ENCODE measurements around the gene ZNF135.

ZNF135 gene

DNA sequence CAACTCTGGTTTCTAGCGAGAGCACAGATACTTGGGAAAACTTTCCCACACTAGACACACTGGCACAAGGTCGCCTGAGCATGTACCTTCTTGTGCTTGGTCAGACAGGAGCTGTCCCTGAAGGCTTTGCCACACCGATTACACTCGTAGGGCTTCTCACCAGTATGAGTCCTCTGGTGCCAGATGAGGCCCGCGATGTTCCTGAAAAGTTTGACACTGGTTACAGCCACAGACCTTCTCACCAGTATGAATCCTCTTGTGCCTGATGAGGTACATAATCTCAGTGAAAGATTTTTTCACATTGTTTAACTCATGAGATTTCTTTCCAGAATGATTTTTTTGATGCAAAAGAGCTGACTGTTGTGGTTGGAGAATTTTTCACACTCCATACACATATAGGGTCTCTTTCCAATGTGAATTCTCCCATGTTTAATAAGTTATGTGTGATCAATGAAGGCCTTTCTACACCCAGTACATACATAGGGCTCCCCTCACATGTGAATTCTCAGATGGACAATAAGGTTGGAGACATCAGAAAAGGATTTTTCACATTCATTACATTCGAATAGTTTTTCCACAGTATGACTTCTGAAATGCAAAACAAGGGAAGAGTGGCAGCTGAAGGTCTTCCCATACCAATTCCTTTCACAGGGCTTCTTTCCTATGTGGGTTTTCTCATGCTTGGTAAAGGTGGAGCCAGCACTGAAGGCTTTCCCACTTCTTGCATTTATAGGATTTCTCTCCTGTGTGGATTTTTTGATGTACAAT, 48.9 kb downstream of the ZNF135 start:
- DNase-seq = no peak
- Histone ChIP-seq H3K9me3 (peaks cover 17 to 94% (median 83%) of the 10 kb centered on the region in 3 donors), H3K27ac (no peak overlapping the region), H3K27me3 (no peaks in the 10 kb centered on the region), H3K36me3 (peaks cover 0 to 14% (median 11%) of the 10 kb centered on the region in 3 donors), H3K4me3 (no peak overlapping the region), H3K4me1 (no peaks in the 10 kb centered on the region)
- intact Hi-C loops (cut with DNase I; ENCODE audit: low total_unique reads) = no loop called here
- TF ChIP-seq CTCF (IDR thresholded peaks at IDR 0.05) = no peak

DNA sequence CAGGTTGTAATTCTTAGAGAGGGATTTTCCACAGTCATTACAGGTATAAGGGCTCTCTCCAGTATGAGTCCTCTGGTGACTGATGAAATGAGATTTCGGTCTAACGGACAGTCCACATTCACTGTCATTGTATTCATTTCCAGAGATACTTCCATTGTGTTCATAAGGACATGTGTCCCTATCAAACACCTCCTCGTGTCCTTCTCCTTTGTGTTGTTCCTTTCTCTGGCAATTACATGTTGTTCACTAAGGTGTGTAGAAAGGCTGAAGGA, 49.4 kb downstream of the ZNF135 start:
- H3K27ac ChIP-seq = no peak overlapping the region
- H3K4me1 ChIP-seq = no peaks in the 10 kb centered on the region
- TF ChIP-seq CTCF (IDR thresholded peaks at IDR 0.05) = no peak
- intact Hi-C loops (cut with DNase I; ENCODE audit: low total_unique reads) = no loop called here
- no peaks in the 10 kb centered on the region for H3K27me3 ChIP-seq
- peaks cover 0 to 14% (median 11%) of the 10 kb centered on the region in 3 donors for H3K36me3 ChIP-seq
- peaks cover 17 to 94% (median 89%) of the 10 kb centered on the region in 3 donors for H3K9me3 ChIP-seq
- H3K4me3 ChIP-seq = no peak overlapping the region
- no peak for DNase-seq

DNA sequence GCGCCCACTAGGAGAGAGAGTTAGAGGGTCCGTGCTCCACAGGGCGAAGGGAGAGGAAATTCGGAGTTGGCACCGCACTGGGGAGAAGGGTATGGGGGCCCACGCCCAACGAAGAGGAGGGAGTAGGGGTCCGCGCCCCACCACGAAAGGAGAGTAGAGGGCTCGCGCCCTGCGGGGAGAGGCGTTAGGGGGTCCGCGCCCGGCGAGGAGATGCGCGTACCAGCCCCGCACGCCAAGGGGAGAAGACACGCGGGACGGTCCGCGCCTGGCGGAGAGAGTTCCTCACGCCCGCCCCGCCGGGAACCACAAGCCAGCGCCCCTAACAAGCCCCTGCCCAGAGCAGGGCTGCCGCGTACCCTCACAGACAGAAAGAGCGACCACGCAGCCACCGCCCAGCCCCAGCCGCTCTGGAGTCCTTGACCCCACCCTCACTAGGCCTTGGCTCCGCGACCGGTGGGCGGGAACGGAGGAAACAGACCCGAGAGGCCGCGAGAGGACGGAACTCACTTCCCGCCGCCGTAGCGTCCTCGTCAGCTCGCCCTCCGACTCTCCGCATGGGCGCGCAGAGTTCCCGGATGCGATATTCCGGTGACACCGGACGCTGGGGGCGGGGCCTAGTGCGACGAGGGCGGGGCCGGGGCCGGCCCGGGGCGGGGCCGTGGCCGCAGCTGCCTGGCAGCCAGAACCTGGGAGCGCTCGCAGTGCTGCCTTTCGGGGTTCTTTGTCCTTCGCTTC, 58.9 kb downstream of the ZNF135 start:
- no peak overlapping the region for H3K27ac ChIP-seq
- H3K4me1 ChIP-seq = no peaks in the 10 kb centered on the region
- no peak for TF ChIP-seq CTCF (IDR thresholded peaks at IDR 0.05)
- peaks cover 0 to 18% (median 0%) of the 10 kb centered on the region in 3 donors for H3K36me3 ChIP-seq
- H3K9me3 ChIP-seq = peaks cover 16 to 100% (median 95%) of the 10 kb centered on the region in 3 donors
- intact Hi-C loops (cut with DNase I; ENCODE audit: low total_unique reads) = no loop called here
- H3K27me3 ChIP-seq = no peaks in the 10 kb centered on the region
- H3K4me3 ChIP-seq = no peak overlapping the region
- no peak for DNase-seq

DNA sequence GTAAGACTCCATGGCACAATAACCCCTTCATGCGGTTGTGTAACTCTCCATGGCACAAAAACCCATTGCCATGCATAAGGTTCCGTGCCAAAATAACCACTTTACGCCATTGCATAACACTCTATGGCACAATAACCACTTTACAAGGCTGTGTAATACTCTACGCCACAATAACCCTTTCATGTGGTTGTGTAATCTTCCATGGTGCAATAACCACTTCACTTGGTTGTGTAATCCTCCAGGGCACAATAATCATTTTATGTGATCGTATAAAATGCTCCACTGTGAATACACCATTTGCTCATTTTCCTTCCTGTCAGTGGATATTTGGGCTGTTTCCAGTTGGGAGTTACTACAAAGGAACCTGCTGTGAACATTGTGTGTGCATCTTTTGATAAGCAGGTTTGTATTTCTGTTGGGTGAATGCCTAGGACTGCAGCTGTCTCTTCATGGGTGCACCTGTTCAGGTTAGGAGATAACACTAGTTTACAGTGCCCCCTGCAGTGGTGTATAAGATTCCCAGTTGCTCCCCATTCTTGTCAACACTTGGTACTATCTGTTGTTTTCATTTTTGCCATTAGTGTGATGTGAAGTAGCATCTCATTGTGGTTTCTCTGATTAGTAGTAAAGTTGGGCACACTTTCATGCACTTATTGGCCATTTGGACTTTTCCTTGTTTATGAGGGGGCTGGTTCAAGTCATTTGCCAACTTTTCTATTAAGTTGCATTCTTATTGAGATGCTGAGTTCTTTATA, 60.1 kb downstream of the ZNF135 start:
- DNase-seq = no peak
- Histone ChIP-seq H3K27me3 (no peaks in the 10 kb centered on the region), H3K36me3 (peaks cover 0 to 18% (median 0%) of the 10 kb centered on the region in 3 donors), H3K4me3 (no peak overlapping the region), H3K27ac (no peak overlapping the region), H3K4me1 (no peaks in the 10 kb centered on the region), H3K9me3 (peaks cover 23 to 100% (median 95%) of the 10 kb centered on the region in 3 donors)
- intact Hi-C loops (cut with DNase I; ENCODE audit: low total_unique reads) = no loop called here
- TF ChIP-seq CTCF (IDR thresholded peaks at IDR 0.05) = no peak
